Measurements from ENCODE around the gene MCL1.

Gene MCL1

GRCh38 chr1:150557065-150557600, 22.3 kb downstream of the MCL1 start:
- Histone ChIP-seq H4K20me1 (peaks cover 15% of the 10 kb centered on the region), H3K4me2 (no peak overlapping the region), H3K4me1 (peaks cover 44% of the 10 kb centered on the region), H3K9me3 (no peaks in the 10 kb centered on the region), H3K9ac (no peak overlapping the region), H3K36me3 (no peaks in the 10 kb centered on the region), H3K4me3 (no peak overlapping the region), H3K27ac (no peak overlapping the region), H3K27me3 (no peaks in the 10 kb centered on the region)
- no peak for TF ChIP-seq Cebpa-rat (IDR thresholded peaks at IDR 0.05)

GRCh38 chr1:150555971-150556865, 23.2 kb downstream of the MCL1 start:
- Histone ChIP-seq H3K4me1 (peaks cover 44% of the 10 kb centered on the region), H3K9ac (no peak overlapping the region), H3K27ac (no peak overlapping the region), H3K4me3 (no peak overlapping the region), H3K4me2 (no peak overlapping the region), H3K9me3 (no peaks in the 10 kb centered on the region), H3K27me3 (no peaks in the 10 kb centered on the region), H4K20me1 (peaks cover 15% of the 10 kb centered on the region), H3K36me3 (no peaks in the 10 kb centered on the region)
- TF ChIP-seq Cebpa-rat (IDR thresholded peaks at IDR 0.05): no peak

DNA sequence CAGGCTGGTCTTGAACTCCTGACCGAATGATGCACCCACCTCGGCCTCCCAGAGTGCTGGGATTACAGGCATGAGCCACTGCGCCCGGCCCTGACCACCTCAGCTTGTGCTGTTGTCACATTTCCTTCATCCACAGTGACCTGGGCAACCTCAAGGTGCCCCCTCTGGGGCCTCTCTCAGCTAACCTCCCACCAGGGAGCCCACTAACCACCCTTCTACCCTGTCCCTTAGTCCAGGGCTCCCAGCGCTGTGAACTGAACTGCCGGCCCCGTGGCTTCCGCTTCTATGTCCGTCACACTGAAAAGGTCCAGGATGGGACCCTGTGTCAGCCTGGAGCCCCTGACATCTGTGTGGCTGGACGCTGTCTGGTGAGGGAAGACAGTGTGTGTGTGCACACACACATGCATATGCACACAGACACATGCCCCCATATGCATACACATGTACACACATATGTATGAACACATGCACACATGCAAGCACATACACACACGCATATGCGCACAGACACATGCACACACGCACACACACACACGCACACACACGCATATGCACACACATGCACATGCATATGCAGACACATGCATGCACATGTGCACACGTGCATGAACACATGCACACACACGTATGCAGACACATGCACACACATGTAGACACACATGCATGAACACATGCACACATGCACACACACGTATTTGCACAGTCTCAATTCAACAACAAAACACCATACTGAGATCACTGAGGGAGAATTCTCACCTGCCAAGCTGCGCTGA, 24.0 kb downstream of the MCL1 start:
- Histone ChIP-seq H4K20me1 (peaks cover 16% of the 10 kb centered on the region), H3K9ac (no peak overlapping the region), H3K9me3 (no peaks in the 10 kb centered on the region), H3K4me2 (no peak overlapping the region), H3K36me3 (no peaks in the 10 kb centered on the region), H3K4me3 (no peak overlapping the region), H3K27ac (no peak overlapping the region), H3K27me3 (no peaks in the 10 kb centered on the region), H3K4me1 (peaks cover 45% of the 10 kb centered on the region)
- TF ChIP-seq Cebpa-rat (IDR thresholded peaks at IDR 0.05): no peak

GRCh38 chr1:150554086-150554452, 25.3 kb downstream of the MCL1 start:
- no peak overlapping the region for H3K9ac ChIP-seq
- H3K27me3 ChIP-seq: 0 out of 2 replicates have a peak, but pooled peaks cover 4% of the 10 kb centered on the region
- no peak overlapping the region for H3K27ac ChIP-seq
- no peak overlapping the region for H3K4me2 ChIP-seq
- peaks cover 33% of the 10 kb centered on the region for H3K4me1 ChIP-seq
- H3K4me3 ChIP-seq: no peak overlapping the region
- no peak for TF ChIP-seq Cebpa-rat (IDR thresholded peaks at IDR 0.05)
- 0 out of 2 replicates have a peak, but pooled peaks cover 4% of the 10 kb centered on the region for H4K20me1 ChIP-seq
- no peaks in the 10 kb centered on the region for H3K36me3 ChIP-seq
- H3K9me3 ChIP-seq: no peaks in the 10 kb centered on the region

DNA sequence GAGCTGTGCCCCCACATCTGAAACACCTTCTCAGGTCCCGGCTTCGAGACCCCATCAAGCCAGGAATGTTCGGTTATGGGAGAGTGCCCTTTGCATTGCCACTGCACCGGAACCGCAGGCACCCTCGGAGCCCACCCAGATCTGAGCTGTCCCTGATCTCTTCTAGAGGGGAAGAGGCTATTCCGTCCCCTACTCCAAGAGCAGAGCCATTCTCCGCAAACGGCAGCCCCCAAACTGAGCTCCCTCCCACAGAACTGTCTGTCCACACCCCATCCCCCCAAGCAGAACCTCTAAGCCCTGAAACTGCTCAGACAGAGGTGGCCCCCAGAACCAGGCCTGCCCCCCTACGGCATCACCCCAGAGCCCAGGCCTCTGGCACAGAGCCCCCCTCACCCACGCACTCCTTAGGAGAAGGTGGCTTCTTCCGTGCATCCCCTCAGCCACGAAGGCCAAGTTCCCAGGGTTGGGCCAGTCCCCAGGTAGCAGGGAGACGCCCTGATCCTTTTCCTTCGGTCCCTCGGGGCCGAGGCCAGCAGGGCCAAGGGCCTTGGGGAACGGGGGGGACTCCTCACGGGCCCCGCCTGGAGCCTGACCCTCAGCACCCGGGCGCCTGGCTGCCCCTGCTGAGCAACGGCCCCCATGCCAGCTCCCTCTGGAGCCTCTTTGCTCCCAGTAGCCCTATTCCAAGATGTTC, 25.9 kb downstream of the MCL1 start:
- H3K4me2 ChIP-seq: peak overlapping the region; percentile 77; the same call in 1 of the 2 replicates
- H3K9me3 ChIP-seq: no peaks in the 10 kb centered on the region
- peak overlapping the region; percentile 26; the same call in 1 of the 2 replicates for H3K27ac ChIP-seq
- H4K20me1 ChIP-seq: 0 out of 2 replicates have a peak, but pooled peaks cover 4% of the 10 kb centered on the region
- no peak for TF ChIP-seq Cebpa-rat (IDR thresholded peaks at IDR 0.05)
- H3K27me3 ChIP-seq: peaks cover 8% of the 10 kb centered on the region; the same call in 1 of the 2 replicates
- H3K4me3 ChIP-seq: no peak overlapping the region
- H3K9ac ChIP-seq: no peak overlapping the region
- no peaks in the 10 kb centered on the region for H3K36me3 ChIP-seq
- H3K4me1 ChIP-seq: peaks cover 36% of the 10 kb centered on the region

GRCh38 chr1:150552911-150553289, 26.5 kb downstream of the MCL1 start:
- Histone ChIP-seq H3K27me3 (peaks cover 12% of the 10 kb centered on the region; the same call in 1 of the 2 replicates), H3K9me3 (no peaks in the 10 kb centered on the region), H3K9ac (no peak overlapping the region), H3K4me1 (peaks cover 39% of the 10 kb centered on the region), H3K36me3 (no peaks in the 10 kb centered on the region), H3K4me2 (peak overlapping the region; percentile 77), H3K27ac (peak overlapping the region; percentile 44; the same call in 1 of the 2 replicates), H3K4me3 (no peak overlapping the region), H4K20me1 (0 out of 2 replicates have a peak, but pooled peaks cover 4% of the 10 kb centered on the region)
- TF ChIP-seq Cebpa-rat (IDR thresholded peaks at IDR 0.05): no peak

DNA sequence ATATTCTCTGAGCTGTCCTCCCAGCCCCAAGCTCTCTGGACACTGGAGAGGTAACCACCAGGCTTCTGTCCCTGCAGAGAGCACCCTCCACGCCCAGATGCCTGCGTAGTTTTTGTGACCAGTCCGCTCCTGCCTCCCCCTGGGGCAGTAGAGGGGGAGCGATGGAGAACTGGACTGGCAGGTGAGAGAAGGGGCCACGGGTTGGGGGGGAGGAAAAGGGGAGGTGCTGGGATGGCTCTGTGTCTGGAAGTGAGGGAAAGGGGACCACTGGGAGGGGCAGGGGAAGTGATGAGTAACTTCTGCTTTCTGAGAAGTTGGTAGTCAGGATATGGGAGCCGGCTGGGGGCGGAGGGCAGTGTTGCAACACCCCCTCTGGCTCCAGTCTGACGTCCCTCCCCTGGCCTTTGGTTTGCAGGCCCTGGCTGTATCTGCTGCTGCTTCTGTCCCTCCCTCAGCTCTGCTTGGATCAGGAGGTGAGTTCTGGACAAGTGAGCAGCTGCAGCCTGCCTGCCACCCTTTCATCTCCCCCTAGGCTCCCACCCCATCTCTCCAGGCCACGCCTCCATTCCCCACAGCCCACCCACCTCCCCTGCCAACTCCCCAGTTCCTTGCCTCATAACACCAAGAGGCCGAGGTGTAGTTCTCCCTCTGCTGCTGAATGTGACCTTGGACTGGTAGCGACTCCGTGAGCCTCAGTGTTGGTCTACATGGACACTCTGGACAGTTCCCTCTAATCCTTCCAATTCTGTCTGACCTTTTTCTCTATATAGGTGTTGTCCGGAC, 27.1 kb downstream of the MCL1 start:
- H3K4me1 ChIP-seq: peaks cover 39% of the 10 kb centered on the region
- H3K9me3 ChIP-seq: no peaks in the 10 kb centered on the region
- peak overlapping the region; percentile 44; the same call in 1 of the 2 replicates for H3K27ac ChIP-seq
- peaks cover 12% of the 10 kb centered on the region; the same call in 1 of the 2 replicates for H3K27me3 ChIP-seq
- H3K9ac ChIP-seq: no peak overlapping the region
- no peaks in the 10 kb centered on the region for H3K36me3 ChIP-seq
- TF ChIP-seq Cebpa-rat (IDR thresholded peaks at IDR 0.05): peak; percentile 93
- no peak overlapping the region for H3K4me3 ChIP-seq
- H4K20me1 ChIP-seq: 0 out of 2 replicates have a peak, but pooled peaks cover 4% of the 10 kb centered on the region
- H3K4me2 ChIP-seq: peak overlapping the region; percentile 77

GRCh38 chr1:150551784-150552127, 27.7 kb downstream of the MCL1 start:
- H3K27ac ChIP-seq: peak overlapping the region; percentile 59; the same call in 1 of the 2 replicates
- no peak overlapping the region for H3K9ac ChIP-seq
- no peak overlapping the region for H3K4me3 ChIP-seq
- H3K27me3 ChIP-seq: peaks cover 12% of the 10 kb centered on the region; the same call in 1 of the 2 replicates
- no peak for TF ChIP-seq Cebpa-rat (IDR thresholded peaks at IDR 0.05)
- peaks cover 39% of the 10 kb centered on the region for H3K4me1 ChIP-seq
- 0 out of 2 replicates have a peak, but pooled peaks cover 4% of the 10 kb centered on the region for H4K20me1 ChIP-seq
- no peaks in the 10 kb centered on the region for H3K36me3 ChIP-seq
- peak overlapping the region; percentile 77 for H3K4me2 ChIP-seq
- no peaks in the 10 kb centered on the region for H3K9me3 ChIP-seq
